ENCODE measurements around the gene ZBTB45.
"Not testable (repeated sequence)": the region's sequence is repeated elsewhere in the genome, so short reads cannot be mapped to it uniquely, and the experiment has no call there.

ZBTB45 gene

GRCh38 chr19:58473775-58474174, 45.8 kb downstream of the ZBTB45 start:
- ChIA-PET CTCF (interaction anchor here (1.8 kb wide), 1 partner anchor 46 kb away, joined by 10 read pairs; the partner anchor contains the start of gene ZBTB45), POLR2A (interaction anchor here (0.7 to 2.5 kb wide), 3 partner anchors 23 to 80 kb away, joined by 3 to 9 read pairs (median 4); partner anchors contain the start of genes ZNF324B and ZNF584)
- peaks cover 13 to 60% of the 10 kb centered on the region in 2 experiments for H3K36me3 ChIP-seq (ENCODE audit: control insufficient read depth in 2 of 2, insufficient read depth in 1 of 2, low read length in 2 of 2)

GRCh38 chr19:58471736-58472135, 47.9 kb downstream of the ZBTB45 start:
- POLR2A ChIA-PET, result no interaction called here
- CTCF ChIA-PET, result no interaction called here
- TF ChIP-seq ZSCAN23 (tag by site-specific recombination; IDR thresholded peaks at IDR 0.05), result no peak
- no peak for TF ChIP-seq SALL2 (tag by site-specific recombination; IDR thresholded peaks at IDR 0.05; ENCODE audit: borderline replicate concordance)
- TF ChIP-seq GLI2 (tag by site-specific recombination; IDR thresholded peaks at IDR 0.05; ENCODE audit: borderline replicate concordance, low read depth), result no peak
- TF ChIP-seq ZFP69B (tag by site-specific recombination; IDR thresholded peaks at IDR 0.05), result no peak
- TF ChIP-seq MZF1 (tag by site-specific recombination; IDR thresholded peaks at IDR 0.05; ENCODE audit: borderline replicate concordance), result no peak
- TF ChIP-seq ZNF394 (tag by site-specific recombination; IDR thresholded peaks at IDR 0.05; ENCODE audit: borderline replicate concordance), result no peak
- TF ChIP-seq RBAK (tag by site-specific recombination; IDR thresholded peaks at IDR 0.05), result no peak
- TF ChIP-seq KLF17 (tag by site-specific recombination; IDR thresholded peaks at IDR 0.05), result no peak
- no peak for TF ChIP-seq HOXD13 (CRISPR knock-in tag; IDR thresholded peaks at IDR 0.05; ENCODE audit: borderline replicate concordance)
- TF ChIP-seq SETDB1 (IDR thresholded peaks at IDR 0.05; ENCODE audit: insufficient read length, low read length), result no peak
- no peak for TF ChIP-seq GLIS1 (tag by site-specific recombination; IDR thresholded peaks at IDR 0.05)
- no peak for TF ChIP-seq SP3 (tag by site-specific recombination; IDR thresholded peaks at IDR 0.05)
- no peak for TF ChIP-seq GFI1B (tag by site-specific recombination; IDR thresholded peaks at IDR 0.05)
- H3K4me3 ChIP-seq (ENCODE audit: low read depth, low read length), result no peak overlapping the region
- peaks cover 9 to 50% of the 10 kb centered on the region in 2 experiments; a peak in 2 of 3 replicates for H3K36me3 ChIP-seq (ENCODE audit: control insufficient read depth in 2 of 2, insufficient read depth in 1 of 2, low read length in 2 of 2)
- H3K4me1 ChIP-seq (ENCODE audit: control insufficient read depth, insufficient read depth, low read length), result peaks cover 7% of the 10 kb centered on the region
- no peak overlapping the region for H3K27ac ChIP-seq (ENCODE audit: extremely low read depth, low read depth, low read length)
- no peaks in the 10 kb centered on the region for H3K9me3 ChIP-seq (ENCODE audit: control insufficient read depth, insufficient read depth, low read depth, low read length)

More at GRCh38 chr19:58473775-58474174, 45.8 kb downstream of the ZBTB45 start:
- no peaks in the 10 kb centered on the region for H3K9me3 ChIP-seq (ENCODE audit: control insufficient read depth, insufficient read depth, low read depth, low read length)
- H3K4me1 ChIP-seq (ENCODE audit: control insufficient read depth, insufficient read depth, low read length), result peaks cover 7% of the 10 kb centered on the region; the same call in 1 of the 2 replicates
- H3K4me3 ChIP-seq (ENCODE audit: low read depth, low read length), result no peak overlapping the region
- TF ChIP-seq HOXD13 (CRISPR knock-in tag; IDR thresholded peaks at IDR 0.05; ENCODE audit: borderline replicate concordance) (0 out of 2 replicates have a peak, but pooled peaks have one; percentile 5), TSHZ1 (tag by site-specific recombination; IDR thresholded peaks at IDR 0.05; ENCODE audit: borderline replicate concordance) (no peak)
- H3K27ac ChIP-seq (ENCODE audit: extremely low read depth, low read depth, low read length), result no peak overlapping the region

GRCh38 chr19:58470837-58471543, 48.6 kb downstream of the ZBTB45 start:
- H3K9me3 ChIP-seq (ENCODE audit: control insufficient read depth, insufficient read depth, low read depth, low read length); H3K4me3 ChIP-seq (ENCODE audit: low read depth, low read length); H3K4me1 ChIP-seq (ENCODE audit: control insufficient read depth, insufficient read depth, low read length); CTCF ChIA-PET; POLR2A ChIA-PET; H3K27ac ChIP-seq (ENCODE audit: extremely low read depth, low read depth, low read length): not testable (repeated sequence)
- H3K36me3 ChIP-seq (ENCODE audit: control insufficient read depth in 2 of 2, insufficient read depth in 1 of 2, low read length in 2 of 2), result peaks cover 9 to 50% of the 10 kb centered on the region in 2 experiments; a peak in 2 of 3 replicates
